ENCODE measurements around the gene CNIH3.
"Not testable (repeated sequence)": the region's sequence is repeated elsewhere in the genome, so short reads cannot be mapped to it uniquely, and the experiment has no call there.

The CNIH3 gene

GRCh38 chr1:224675590-224675989, 59.5 kb downstream of the CNIH3 start:
- Histone ChIP-seq H3K4me1 (ENCODE audit: control insufficient read depth, insufficient read depth, low read length) (no peaks in the 10 kb centered on the region), H3K27me3 (ENCODE audit: control insufficient read depth, insufficient read depth, low read length) (no peaks in the 10 kb centered on the region), H3K9me3 (ENCODE audit: control insufficient read depth, insufficient read depth, low read length) (no peaks in the 10 kb centered on the region), H3K36me3 (ENCODE audit: control insufficient read depth, insufficient read depth, low read length) (no peaks in the 10 kb centered on the region), H3K9ac (ENCODE audit: low read depth, low read length) (no peak overlapping the region), H3K4me3 (ENCODE audit: low read depth, low read length) (no peak overlapping the region)

DNA sequence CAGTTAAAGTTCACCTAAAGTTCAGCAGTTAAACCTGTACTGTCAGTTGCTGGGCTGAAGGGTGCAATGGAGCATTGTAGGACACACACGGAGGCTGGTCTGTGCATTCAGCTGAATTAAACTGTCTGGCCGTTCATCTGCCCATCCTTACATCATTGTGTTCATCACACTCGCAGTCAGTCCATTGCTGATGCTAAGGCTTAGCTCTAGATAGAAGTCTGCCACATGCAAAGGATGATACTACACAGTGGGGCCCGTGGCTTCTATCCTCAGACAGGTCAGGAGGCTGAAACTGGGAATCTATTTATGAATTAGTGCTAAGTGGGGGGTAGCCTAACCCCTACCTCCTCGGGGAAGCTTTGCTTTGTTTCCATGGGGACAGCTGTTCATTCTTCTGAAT, 60.4 kb downstream of the CNIH3 start:
- H3K36me3 ChIP-seq (ENCODE audit: control insufficient read depth, insufficient read depth, low read length), result no peaks in the 10 kb centered on the region
- no peak overlapping the region for H3K4me3 ChIP-seq (ENCODE audit: low read depth, low read length)
- no peaks in the 10 kb centered on the region for H3K4me1 ChIP-seq (ENCODE audit: control insufficient read depth, insufficient read depth, low read length)
- H3K9ac ChIP-seq (ENCODE audit: low read depth, low read length), result no peak overlapping the region
- no peaks in the 10 kb centered on the region for H3K27me3 ChIP-seq (ENCODE audit: control insufficient read depth, insufficient read depth, low read length)
- H3K9me3 ChIP-seq (ENCODE audit: control insufficient read depth, insufficient read depth, low read length), result no peaks in the 10 kb centered on the region

DNA sequence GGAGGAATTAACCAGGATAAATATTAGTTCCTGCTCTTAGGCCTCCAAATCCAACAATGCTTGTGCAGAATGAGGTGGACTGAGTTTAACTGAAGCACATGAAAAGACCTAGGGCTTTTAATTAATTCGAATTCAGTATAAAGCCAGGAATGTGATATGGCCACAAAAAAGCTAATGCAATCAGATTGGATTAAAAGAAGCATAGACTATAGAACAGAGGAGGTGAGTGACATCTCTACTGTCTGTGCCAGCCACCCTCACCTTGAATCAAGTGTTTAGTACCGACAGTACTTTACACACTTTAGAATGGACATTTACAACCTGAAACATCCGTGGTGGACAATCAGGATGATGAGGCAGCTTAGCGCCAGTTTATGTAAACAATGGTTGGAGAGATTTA, 62.1 kb downstream of the CNIH3 start:
- no peaks in the 10 kb centered on the region for H3K9me3 ChIP-seq (ENCODE audit: control insufficient read depth, insufficient read depth, low read length)
- no peaks in the 10 kb centered on the region for H3K4me1 ChIP-seq (ENCODE audit: control insufficient read depth, insufficient read depth, low read length)
- no peaks in the 10 kb centered on the region for H3K36me3 ChIP-seq (ENCODE audit: control insufficient read depth, insufficient read depth, low read length)
- H3K27me3 ChIP-seq (ENCODE audit: control insufficient read depth, insufficient read depth, low read length), result no peaks in the 10 kb centered on the region
- no peak overlapping the region for H3K4me3 ChIP-seq (ENCODE audit: low read depth, low read length)
- no peak overlapping the region for H3K9ac ChIP-seq (ENCODE audit: low read depth, low read length)

GRCh38 chr1:224679606-224680005, 63.5 kb downstream of the CNIH3 start:
- H3K4me3 ChIP-seq (ENCODE audit: low read depth, low read length), result no peak overlapping the region
- no peaks in the 10 kb centered on the region for H3K9me3 ChIP-seq (ENCODE audit: control insufficient read depth, insufficient read depth, low read length)
- no peaks in the 10 kb centered on the region for H3K27me3 ChIP-seq (ENCODE audit: control insufficient read depth, insufficient read depth, low read length)
- H3K9ac ChIP-seq (ENCODE audit: low read depth, low read length), result no peak overlapping the region
- H3K36me3 ChIP-seq (ENCODE audit: control insufficient read depth, insufficient read depth, low read length), result no peaks in the 10 kb centered on the region
- H3K4me1 ChIP-seq (ENCODE audit: control insufficient read depth, insufficient read depth, low read length), result no peaks in the 10 kb centered on the region

GRCh38 chr1:224681816-224682215, 65.7 kb downstream of the CNIH3 start:
- H3K4me1 ChIP-seq (ENCODE audit: control insufficient read depth, insufficient read depth, low read length), result no peaks in the 10 kb centered on the region

DNA sequence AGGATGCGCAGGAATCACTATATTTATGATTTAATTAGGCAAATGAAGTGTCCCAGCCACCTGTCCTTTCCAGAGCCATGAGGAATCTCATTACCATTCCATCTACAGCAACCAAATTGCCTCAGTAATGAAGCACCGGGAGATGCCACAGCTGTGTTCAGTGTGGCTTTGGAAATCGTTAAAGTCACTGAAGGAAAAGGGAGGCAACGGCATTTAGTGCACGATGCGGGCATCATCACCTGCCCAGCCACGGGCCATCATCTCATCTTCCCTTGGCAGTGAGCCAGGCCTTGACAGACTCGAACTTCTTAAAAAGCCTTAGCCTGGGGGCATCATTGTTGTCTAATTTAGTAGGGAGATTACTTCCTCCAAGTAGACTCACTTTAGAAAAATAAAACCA, 67.8 kb downstream of the CNIH3 start:
- Histone ChIP-seq H3K27me3 (ENCODE audit: control insufficient read depth, insufficient read depth, low read length) (no peaks in the 10 kb centered on the region), H3K9ac (ENCODE audit: low read depth, low read length) (no peak overlapping the region), H3K9me3 (ENCODE audit: control insufficient read depth, insufficient read depth, low read length) (no peaks in the 10 kb centered on the region), H3K4me1 (ENCODE audit: control insufficient read depth, insufficient read depth, low read length) (no peaks in the 10 kb centered on the region), H3K4me3 (ENCODE audit: low read depth, low read length) (no peak overlapping the region), H3K36me3 (ENCODE audit: control insufficient read depth, insufficient read depth, low read length) (no peaks in the 10 kb centered on the region)

More at GRCh38 chr1:224681816-224682215, 65.7 kb downstream of the CNIH3 start:
- Histone ChIP-seq H3K9me3 (ENCODE audit: control insufficient read depth, insufficient read depth, low read length) (no peaks in the 10 kb centered on the region), H3K27me3 (ENCODE audit: control insufficient read depth, insufficient read depth, low read length) (no peaks in the 10 kb centered on the region), H3K9ac (ENCODE audit: low read depth, low read length) (no peak overlapping the region), H3K36me3 (ENCODE audit: control insufficient read depth, insufficient read depth, low read length) (no peaks in the 10 kb centered on the region), H3K4me3 (ENCODE audit: low read depth, low read length) (no peak overlapping the region)

- no peak overlapping the region for H3K4me3 ChIP-seq (ENCODE audit: low read depth, low read length)
- H3K36me3 ChIP-seq (ENCODE audit: control insufficient read depth, insufficient read depth, low read length), result no peaks in the 10 kb centered on the region
- H3K9me3 ChIP-seq (ENCODE audit: control insufficient read depth, insufficient read depth, low read length), result no peaks in the 10 kb centered on the region
- H3K27me3 ChIP-seq (ENCODE audit: control insufficient read depth, insufficient read depth, low read length), result no peaks in the 10 kb centered on the region
- no peaks in the 10 kb centered on the region for H3K4me1 ChIP-seq (ENCODE audit: control insufficient read depth, insufficient read depth, low read length)
- H3K9ac ChIP-seq (ENCODE audit: low read depth, low read length), result no peak overlapping the region
Observed at GRCh38 chr1:224684979-224685425, 68.9 kb downstream of the CNIH3 start.

- H3K9ac ChIP-seq (ENCODE audit: low read depth, low read length); H3K9me3 ChIP-seq (ENCODE audit: control insufficient read depth, insufficient read depth, low read length); H3K4me1 ChIP-seq (ENCODE audit: control insufficient read depth, insufficient read depth, low read length); H3K27me3 ChIP-seq (ENCODE audit: control insufficient read depth, insufficient read depth, low read length); H3K36me3 ChIP-seq (ENCODE audit: control insufficient read depth, insufficient read depth, low read length); H3K4me3 ChIP-seq (ENCODE audit: low read depth, low read length): not testable (repeated sequence)
Observed at GRCh38 chr1:224686140-224686539, 70.0 kb downstream of the CNIH3 start.

DNA sequence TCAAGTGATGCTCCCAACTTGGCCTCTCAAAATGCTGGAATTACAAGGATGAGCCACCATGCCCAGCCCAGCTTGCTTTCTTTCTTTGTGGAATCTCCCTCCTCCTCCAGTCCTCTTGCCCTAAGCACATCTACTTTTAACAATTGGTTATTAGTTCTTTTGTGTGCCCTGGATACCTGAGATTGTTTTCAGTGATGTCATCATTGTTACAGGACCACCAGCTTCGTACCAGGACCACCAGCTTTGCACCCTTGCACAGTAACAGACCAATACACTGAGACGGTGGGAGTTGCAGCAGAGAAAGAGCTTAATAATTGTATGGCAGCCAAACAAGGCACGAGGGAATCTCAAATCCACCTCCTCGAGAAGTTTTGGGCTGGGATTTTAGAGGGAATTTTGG, 71.3 kb downstream of the CNIH3 start:
- Histone ChIP-seq H3K27me3 (ENCODE audit: control insufficient read depth, insufficient read depth, low read length) (no peaks in the 10 kb centered on the region), H3K36me3 (ENCODE audit: control insufficient read depth, insufficient read depth, low read length) (no peaks in the 10 kb centered on the region), H3K4me3 (ENCODE audit: low read depth, low read length) (no peak overlapping the region), H3K9ac (ENCODE audit: low read depth, low read length) (no peak overlapping the region), H3K4me1 (ENCODE audit: control insufficient read depth, insufficient read depth, low read length) (no peaks in the 10 kb centered on the region), H3K9me3 (ENCODE audit: control insufficient read depth, insufficient read depth, low read length) (no peaks in the 10 kb centered on the region)

GRCh38 chr1:224689374-224689773, 73.3 kb downstream of the CNIH3 start:
- Histone ChIP-seq H3K36me3 (ENCODE audit: control insufficient read depth, insufficient read depth, low read length) (no peaks in the 10 kb centered on the region), H3K27me3 (ENCODE audit: control insufficient read depth, insufficient read depth, low read length) (no peaks in the 10 kb centered on the region), H3K4me1 (ENCODE audit: control insufficient read depth, insufficient read depth, low read length) (no peaks in the 10 kb centered on the region), H3K9me3 (ENCODE audit: control insufficient read depth, insufficient read depth, low read length) (no peaks in the 10 kb centered on the region), H3K9ac (ENCODE audit: low read depth, low read length) (no peak overlapping the region), H3K4me3 (ENCODE audit: low read depth, low read length) (no peak overlapping the region)

DNA sequence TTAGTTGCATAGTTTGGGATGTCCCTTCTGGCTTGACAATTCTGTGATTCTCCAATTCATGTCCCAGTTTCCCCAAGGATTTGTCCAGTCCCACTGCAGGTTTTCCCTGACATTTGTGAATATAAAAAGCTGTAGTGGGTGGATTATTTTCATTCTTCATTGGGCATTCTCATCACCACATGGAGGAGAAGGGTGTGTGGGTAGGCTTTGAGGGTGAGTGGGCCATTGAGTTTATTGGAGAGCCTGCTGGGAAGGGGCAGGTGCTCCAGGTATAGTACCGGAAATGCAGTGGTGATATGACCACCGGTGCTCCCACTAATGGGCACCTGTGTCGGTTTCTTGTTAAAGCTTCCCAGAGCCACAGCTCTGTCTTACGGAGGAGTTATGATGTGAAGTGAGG, 74.5 kb downstream of the CNIH3 start:
- H3K4me1 ChIP-seq (ENCODE audit: control insufficient read depth, insufficient read depth, low read length), result no peaks in the 10 kb centered on the region
- H3K4me3 ChIP-seq (ENCODE audit: low read depth, low read length), result no peak overlapping the region
- no peaks in the 10 kb centered on the region for H3K9me3 ChIP-seq (ENCODE audit: control insufficient read depth, insufficient read depth, low read length)
- no peaks in the 10 kb centered on the region for H3K36me3 ChIP-seq (ENCODE audit: control insufficient read depth, insufficient read depth, low read length)
- H3K27me3 ChIP-seq (ENCODE audit: control insufficient read depth, insufficient read depth, low read length), result no peaks in the 10 kb centered on the region
- no peak overlapping the region for H3K9ac ChIP-seq (ENCODE audit: low read depth, low read length)

DNA sequence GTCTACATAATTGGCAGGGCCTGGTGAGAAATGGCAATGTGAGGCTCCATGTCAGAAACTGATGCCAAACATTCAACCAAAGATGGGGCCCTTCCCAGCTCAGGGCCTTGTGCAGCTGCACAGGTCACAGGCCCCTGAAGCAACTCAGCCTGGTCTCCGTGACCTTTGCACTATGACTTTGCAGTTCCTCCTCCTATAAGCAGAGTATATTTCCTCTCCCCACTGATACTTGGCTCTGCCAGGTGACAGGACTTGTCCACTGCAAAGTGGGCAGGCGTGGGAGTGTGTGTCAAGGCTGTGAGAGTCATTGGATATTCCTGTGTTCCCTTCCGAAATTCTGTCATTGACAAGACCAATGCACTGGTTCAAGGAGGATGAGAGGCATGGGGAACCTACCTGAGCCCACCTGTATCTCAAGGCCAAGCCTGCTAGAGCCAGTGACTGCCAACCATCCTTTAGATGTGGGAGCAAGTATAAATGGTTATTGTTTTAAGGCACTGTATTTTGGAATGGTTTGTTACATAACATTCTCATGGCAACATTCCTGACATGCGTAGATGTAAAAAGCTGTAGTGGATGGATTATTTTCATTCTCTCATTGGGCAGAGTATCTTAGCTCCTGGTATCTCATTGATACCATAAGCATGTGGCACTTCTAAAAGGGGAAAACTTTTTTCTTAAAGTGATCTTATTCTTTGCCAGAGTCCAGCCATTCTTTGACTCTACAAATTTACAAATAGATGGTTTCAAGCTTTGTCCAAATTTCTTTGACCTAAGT, 75.2 kb downstream of the CNIH3 start:
- no peaks in the 10 kb centered on the region for H3K27me3 ChIP-seq (ENCODE audit: control insufficient read depth, insufficient read depth, low read length)
- H3K9ac ChIP-seq (ENCODE audit: low read depth, low read length), result no peak overlapping the region
- no peaks in the 10 kb centered on the region for H3K4me1 ChIP-seq (ENCODE audit: control insufficient read depth, insufficient read depth, low read length)
- no peaks in the 10 kb centered on the region for H3K36me3 ChIP-seq (ENCODE audit: control insufficient read depth, insufficient read depth, low read length)
- no peaks in the 10 kb centered on the region for H3K9me3 ChIP-seq (ENCODE audit: control insufficient read depth, insufficient read depth, low read length)
- no peak overlapping the region for H3K4me3 ChIP-seq (ENCODE audit: low read depth, low read length)

Measured in iPS-15b (cell line).